Kidney (tissue), 14 donors: ENCODE measurements around the gene ACTN4. TPM values are rescaled to one million over a fixed set of nuclear protein-coding genes. Genes with fewer than 3 reads are reported as not detected.

Experiments used
- DNase-seq, 5 donors: peaks; one replicate each; pipeline ENCODE4 v3.0.0-alpha.2; 2013 to 2020
- FAIRE-seq: peaks from 2 replicates; lab custom pipeline; 2012; peaks lifted over from hg19 to GRCh38; lab: Jason Lieb, UNC
- H3K27ac ChIP-seq, 2 donors: one replicate each; pipeline ENCODE4 v1.7.0; 2013; ENCODE audit warnings: low read depth in 2 of 2, low read length in 2 of 2, inconsistent platforms in 1 of 2
- H3K27me3 ChIP-seq: one replicate; pipeline ENCODE4 v1.7.1; 2013; ENCODE audit warnings: low read length, inconsistent platforms; ENCODE audit not compliant: control insufficient read depth, insufficient read depth
- H3K36me3 ChIP-seq, 3 donors: one replicate each; pipeline versions ENCODE4 v1.7.0 to v1.7.1; 2013; ENCODE audit warnings: low read length in 3 of 3, control low read depth in 1 of 3, inconsistent platforms in 1 of 3; ENCODE audit not compliant: insufficient read depth in 3 of 3, control insufficient read depth in 2 of 3
- H3K4me1 ChIP-seq, 3 donors: one replicate each; pipeline versions ENCODE4 v1.7.0 to v1.7.1; 2013; ENCODE audit warnings: low read length in 3 of 3, inconsistent platforms in 1 of 3, low read depth in 1 of 3; ENCODE audit not compliant: control insufficient read depth in 2 of 3, insufficient read depth in 2 of 3
- H3K4me3 ChIP-seq, 3 donors: one replicate each; pipeline versions ENCODE4 v1.7.0 to v1.8.1; 2013; ENCODE audit warnings: low read length in 3 of 3, control low read depth in 1 of 3, inconsistent platforms in 1 of 3
- H3K9ac ChIP-seq, 3 donors: one replicate each; pipeline versions ENCODE4 v1.7.0 to v1.7.1; 2013; ENCODE audit warnings: low read length in 3 of 3, control low read depth in 1 of 3, inconsistent platforms in 1 of 3
- H3K9me3 ChIP-seq, 3 donors: one replicate each; pipeline versions ENCODE4 v1.7.0 to v1.7.1; 2013; ENCODE audit warnings: low read length in 3 of 3, control low read depth in 1 of 3, inconsistent platforms in 1 of 3; ENCODE audit not compliant: control insufficient read depth in 2 of 3, insufficient read depth in 1 of 3
- CTCF ChIP-seq: IDR thresholded peaks from 3 replicates; pipeline ENCODE4 v1.5.1; 2012; ENCODE audit warnings: mild to moderate bottlenecking, moderate library complexity, borderline replicate concordance; ENCODE audit not compliant: insufficient read depth; ENCODE audit errors: extremely low read depth
- intact Hi-C: fragments of 100-400 bp; cut with DNase I; formaldehyde crosslinking; loops from one replicate; pipeline ENCODE4 v1.11.1; 2022
- polyA plus RNA-seq: library from polyadenylated mRNA; stranded (reverse); fragments of 350-450 nt; fragmentation: Illumina TruSeq; extraction: RNeasy Lipid Tissue Mini Kit (QIAGEN cat#74804); gene quantifications from one replicate; pipeline ENCODE4 v1.2.3, GENCODE V29; 2014; ENCODE audit warnings: low read depth, low replicate concordance; ENCODE audit not compliant: insufficient read depth
- total RNA-seq: library from RNA; stranded (reverse); fragmentation: NEBNext Ultra II Directional; extraction: Animal tissue kit (Norgen Biotek cat#: 25700); gene quantifications from one replicate; pipeline ENCODE4 v1.2.1, GENCODE V29; 2021
- donor health status: control.
- donor health status: control.
- donor health status: control.
- donor health status: control.
- donor health status: control.
- donor health status: DM: yes; HTN: yes; CAD: no.
- donor health status: Normal renal cell carcinoma (clear cell type).

The ACTN4 gene
- total and polyA plus RNA-seq, 2 donors from 2014 or later, result 231 to 606 TPM

GRCh38 chr19:38606131-38606530, 41.3 kb upstream of the ACTN4 start:
- no peak overlapping the region for H3K27ac ChIP-seq
- no peak for FAIRE-seq
- no peak for DNase-seq
- no peak for TF ChIP-seq CTCF
- no peak overlapping the region for H3K9ac ChIP-seq
- H3K27me3 ChIP-seq, result no peaks in the 10 kb centered on the region
- H3K9me3 ChIP-seq, result no peaks in the 10 kb centered on the region
- H3K4me3 ChIP-seq, result no peak overlapping the region
- intact Hi-C loops, result no loop called here
- no peaks in the 10 kb centered on the region for H3K36me3 ChIP-seq
- no peaks in the 10 kb centered on the region for H3K4me1 ChIP-seq

- DNase-seq, result no peak
- Histone ChIP-seq H3K27ac (no peak overlapping the region), H3K4me1 (peaks cover 0 to 8% (median 7%) of the 10 kb centered on the region in 3 donors), H3K27me3 (no peaks in the 10 kb centered on the region), H3K4me3 (no peak overlapping the region), H3K36me3 (no peaks in the 10 kb centered on the region), H3K9ac (no peak overlapping the region), H3K9me3 (no peaks in the 10 kb centered on the region)
- intact Hi-C loops, result no loop called here
- TF ChIP-seq CTCF, result no peak
- no peak for FAIRE-seq
Measured at GRCh38 chr19:38614289-38614688, 33.2 kb upstream of the ACTN4 start.

- H3K9me3 ChIP-seq, result no peaks in the 10 kb centered on the region
- DNase-seq (no peak), FAIRE-seq (no peak)
- no peak overlapping the region for H3K27ac ChIP-seq
- peaks cover 2 to 14% (median 10%) of the 10 kb centered on the region in 3 donors for H3K4me1 ChIP-seq
- H3K27me3 ChIP-seq, result no peaks in the 10 kb centered on the region
- no peak for TF ChIP-seq CTCF
- no peaks in the 10 kb centered on the region for H3K36me3 ChIP-seq
- no peak overlapping the region for H3K9ac ChIP-seq
- intact Hi-C loops, result no loop called here
- no peak overlapping the region for H3K4me3 ChIP-seq
Measured at GRCh38 chr19:38615007-38615581, 32.4 kb upstream of the ACTN4 start.

- intact Hi-C loops, result no loop called here
Measured at GRCh38 chr19:38616265-38616664, 31.2 kb upstream of the ACTN4 start.

More at GRCh38 chr19:38616265-38616664, 31.2 kb upstream of the ACTN4 start:
- no peak overlapping the region for H3K9ac ChIP-seq
- H3K9me3 ChIP-seq, result no peaks in the 10 kb centered on the region
- H3K36me3 ChIP-seq, result peaks cover 0 to 6% (median 4%) of the 10 kb centered on the region in 3 donors
- DNase-seq (no peak), FAIRE-seq (no peak)
- TF ChIP-seq CTCF, result no peak
- H3K4me3 ChIP-seq, result no peak overlapping the region
- peaks cover 2 to 18% (median 10%) of the 10 kb centered on the region in 3 donors for H3K4me1 ChIP-seq
- no peak overlapping the region for H3K27ac ChIP-seq
- H3K27me3 ChIP-seq, result no peaks in the 10 kb centered on the region
